ENCODE measurements around the gene MFN1.

GRCh38 chr3:179355996-179356395 lies 8.5 kb downstream of the MFN1 start:
- TF ChIP-seq ZFP36L1 (CRISPR knock-in tag; IDR thresholded peaks at IDR 0.05) (no peak), SP2 (CRISPR knock-in tag; IDR thresholded peaks at IDR 0.05) (no peak), ZBTB7B (CRISPR knock-in tag; IDR thresholded peaks at IDR 0.05) (no peak)
- TF ChIP-seq, protein P1, sequence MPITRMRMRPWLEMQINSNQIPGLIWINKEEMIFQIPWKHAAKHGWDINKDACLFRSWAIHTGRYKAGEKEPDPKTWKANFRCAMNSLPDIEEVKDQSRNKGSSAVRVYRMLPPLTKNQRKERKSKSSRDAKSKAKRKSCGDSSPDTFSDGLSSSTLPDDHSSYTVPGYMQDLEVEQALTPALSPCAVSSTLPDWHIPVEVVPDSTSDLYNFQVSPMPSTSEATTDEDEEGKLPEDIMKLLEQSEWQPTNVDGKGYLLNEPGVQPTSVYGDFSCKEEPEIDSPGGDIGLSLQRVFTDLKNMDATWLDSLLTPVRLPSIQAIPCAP (CRISPR knock-in tag; IDR thresholded peaks at IDR 0.05; ENCODE audit: low read depth), result no peak
